B cell (primary cell): ENCODE measurements around the gene TPP2.

Source experiments
- EZH2 ChIP-seq: IDR thresholded peaks from 2 replicates; pipeline ENCODE4 v1.6.1; 2012; ENCODE audit warnings: borderline replicate concordance, low read depth, mild to moderate bottlenecking, moderate library complexity, low read length; ENCODE audit not compliant: insufficient read depth, poor library complexity, severe bottlenecking
- TF ChIP-seq, protein P1 (sequence below): fragments of 200-600 bp; IDR thresholded peaks from one replicate; pipeline ENCODE4 v1.8.0; 2022; ENCODE audit warnings: antibody characterized with exemption, mild to moderate bottlenecking

DNA sequence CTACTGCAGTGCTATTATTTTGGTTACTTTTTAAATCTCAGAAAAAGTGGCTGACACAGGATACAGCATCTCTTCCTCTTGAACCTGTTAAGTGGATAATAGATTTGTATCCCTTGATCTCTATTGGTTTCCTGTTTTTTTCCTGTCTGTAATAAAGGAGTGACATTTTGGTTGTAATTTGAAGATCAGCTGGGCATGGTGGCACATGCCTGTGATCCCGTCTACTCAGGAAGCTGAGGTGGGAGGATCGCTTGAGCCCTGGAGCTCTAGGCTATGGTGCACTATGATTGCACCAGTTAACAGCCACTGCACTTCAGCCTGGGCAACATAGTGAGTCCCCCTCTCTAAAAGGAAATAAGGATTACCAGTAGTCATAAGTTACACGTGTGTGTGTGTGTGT, 51.3 kb downstream of the TPP2 start:
- TF ChIP-seq EZH2: no peak
- TF ChIP-seq, protein P1, sequence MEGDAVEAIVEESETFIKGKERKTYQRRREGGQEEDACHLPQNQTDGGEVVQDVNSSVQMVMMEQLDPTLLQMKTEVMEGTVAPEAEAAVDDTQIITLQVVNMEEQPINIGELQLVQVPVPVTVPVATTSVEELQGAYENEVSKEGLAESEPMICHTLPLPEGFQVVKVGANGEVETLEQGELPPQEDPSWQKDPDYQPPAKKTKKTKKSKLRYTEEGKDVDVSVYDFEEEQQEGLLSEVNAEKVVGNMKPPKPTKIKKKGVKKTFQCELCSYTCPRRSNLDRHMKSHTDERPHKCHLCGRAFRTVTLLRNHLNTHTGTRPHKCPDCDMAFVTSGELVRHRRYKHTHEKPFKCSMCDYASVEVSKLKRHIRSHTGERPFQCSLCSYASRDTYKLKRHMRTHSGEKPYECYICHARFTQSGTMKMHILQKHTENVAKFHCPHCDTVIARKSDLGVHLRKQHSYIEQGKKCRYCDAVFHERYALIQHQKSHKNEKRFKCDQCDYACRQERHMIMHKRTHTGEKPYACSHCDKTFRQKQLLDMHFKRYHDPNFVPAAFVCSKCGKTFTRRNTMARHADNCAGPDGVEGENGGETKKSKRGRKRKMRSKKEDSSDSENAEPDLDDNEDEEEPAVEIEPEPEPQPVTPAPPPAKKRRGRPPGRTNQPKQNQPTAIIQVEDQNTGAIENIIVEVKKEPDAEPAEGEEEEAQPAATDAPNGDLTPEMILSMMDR: no peak
